Parathyroid adenoma (tissue), 2 donors: ENCODE results near the gene ERICH4.
"Not testable (repeated sequence)": the region's sequence is repeated elsewhere in the genome, so short reads cannot be mapped to it uniquely, and the experiment has no call there.

Experiments used
- H2AFZ ChIP-seq: fragments of 300-600 bp; sonication (generic); one replicate; pipeline ENCODE4 v1.7.0; 2017; ENCODE audit warnings: antibody characterized with exemption, mild to moderate bottlenecking
- H3K27ac ChIP-seq: fragments of 300-600 bp; sonication (generic); one replicate; pipeline ENCODE4 v1.7.0; 2017
- H3K27me3 ChIP-seq: fragments of 300-600 bp; sonication (generic); one replicate; pipeline ENCODE4 v1.7.0; 2017; ENCODE audit warnings: low read length; ENCODE audit not compliant: control insufficient read depth, insufficient read depth
- H3K36me3 ChIP-seq: fragments of 300-600 bp; sonication (generic); one replicate; pipeline ENCODE4 v1.7.0; 2017; ENCODE audit warnings: low read length; ENCODE audit not compliant: control insufficient read depth, insufficient read depth
- H3K4me1 ChIP-seq: fragments of 300-600 bp; sonication (generic); one replicate; pipeline ENCODE4 v1.7.0; 2017; ENCODE audit warnings: control low read depth
- H3K4me2 ChIP-seq: fragments of 300-600 bp; sonication (generic); one replicate; pipeline ENCODE4 v1.7.0; 2017; ENCODE audit warnings: low read length
- H3K4me3 ChIP-seq: fragments of 300-600 bp; sonication (generic); one replicate; pipeline ENCODE4 v1.7.0; 2017; ENCODE audit warnings: low read depth, low read length
- H3K79me2 ChIP-seq: fragments of 300-600 bp; sonication (generic); one replicate; pipeline ENCODE4 v1.7.0; 2017; ENCODE audit warnings: control low read depth
- H3K9ac ChIP-seq: fragments of 300-600 bp; sonication (generic); one replicate; pipeline ENCODE4 v1.7.0; 2017; ENCODE audit warnings: mild to moderate bottlenecking
- H3K9me3 ChIP-seq: fragments of 300-600 bp; sonication (generic); one replicate; pipeline ENCODE4 v1.7.0; 2017; ENCODE audit warnings: low read length; ENCODE audit not compliant: control insufficient read depth
- TF ChIP-seq, protein P1 (sequence below): fragments of 300-600 bp; sonication (generic); IDR thresholded peaks from one replicate; pipeline ENCODE4 v1.7.0; 2017; ENCODE audit warnings: antibody characterized with exemption, mild to moderate bottlenecking
- donor health status: primary hyperparathyroidism.

ERICH4 gene

GRCh38 chr19:41403181-41403970, 39.6 kb upstream of the ERICH4 start:
- H3K36me3 ChIP-seq = no peaks in the 10 kb centered on the region
- no peak overlapping the region for H2AFZ ChIP-seq
- H3K4me1 ChIP-seq = peaks cover 24% of the 10 kb centered on the region
- peaks cover 29% of the 10 kb centered on the region for H3K79me2 ChIP-seq
- peak overlapping the region; percentile 62 for H3K4me2 ChIP-seq
- H3K27ac ChIP-seq = peak overlapping the region; percentile 85
- TF ChIP-seq, protein P1, sequence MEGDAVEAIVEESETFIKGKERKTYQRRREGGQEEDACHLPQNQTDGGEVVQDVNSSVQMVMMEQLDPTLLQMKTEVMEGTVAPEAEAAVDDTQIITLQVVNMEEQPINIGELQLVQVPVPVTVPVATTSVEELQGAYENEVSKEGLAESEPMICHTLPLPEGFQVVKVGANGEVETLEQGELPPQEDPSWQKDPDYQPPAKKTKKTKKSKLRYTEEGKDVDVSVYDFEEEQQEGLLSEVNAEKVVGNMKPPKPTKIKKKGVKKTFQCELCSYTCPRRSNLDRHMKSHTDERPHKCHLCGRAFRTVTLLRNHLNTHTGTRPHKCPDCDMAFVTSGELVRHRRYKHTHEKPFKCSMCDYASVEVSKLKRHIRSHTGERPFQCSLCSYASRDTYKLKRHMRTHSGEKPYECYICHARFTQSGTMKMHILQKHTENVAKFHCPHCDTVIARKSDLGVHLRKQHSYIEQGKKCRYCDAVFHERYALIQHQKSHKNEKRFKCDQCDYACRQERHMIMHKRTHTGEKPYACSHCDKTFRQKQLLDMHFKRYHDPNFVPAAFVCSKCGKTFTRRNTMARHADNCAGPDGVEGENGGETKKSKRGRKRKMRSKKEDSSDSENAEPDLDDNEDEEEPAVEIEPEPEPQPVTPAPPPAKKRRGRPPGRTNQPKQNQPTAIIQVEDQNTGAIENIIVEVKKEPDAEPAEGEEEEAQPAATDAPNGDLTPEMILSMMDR = no peak
- no peak overlapping the region for H3K9ac ChIP-seq
- H3K4me3 ChIP-seq = peak overlapping the region; percentile 52
- no peaks in the 10 kb centered on the region for H3K27me3 ChIP-seq
- H3K9me3 ChIP-seq = no peaks in the 10 kb centered on the region

GRCh38 chr19:41405776-41406175, 37.2 kb upstream of the ERICH4 start:
- Histone ChIP-seq H3K27me3 (no peaks in the 10 kb centered on the region), H3K36me3 (no peaks in the 10 kb centered on the region), H3K4me1 (peaks cover 24% of the 10 kb centered on the region), H3K79me2 (peaks cover 20% of the 10 kb centered on the region), H3K27ac (no peak overlapping the region), H3K9me3 (no peaks in the 10 kb centered on the region), H3K9ac (no peak overlapping the region), H3K4me3 (no peak overlapping the region), H3K4me2 (no peak overlapping the region), H2AFZ (no peak overlapping the region)
- TF ChIP-seq, protein P1 = no peak

GRCh38 chr19:41407271-41407670, 35.7 kb upstream of the ERICH4 start:
- Histone ChIP-seq H3K4me1 (peaks cover 32% of the 10 kb centered on the region), H3K9ac (no peak overlapping the region), H3K9me3 (no peaks in the 10 kb centered on the region), H3K79me2 (peaks cover 10% of the 10 kb centered on the region), H3K4me3 (no peak overlapping the region), H2AFZ (no peak overlapping the region), H3K36me3 (no peaks in the 10 kb centered on the region), H3K4me2 (no peak overlapping the region), H3K27me3 (no peaks in the 10 kb centered on the region), H3K27ac (no peak overlapping the region)
- TF ChIP-seq, protein P1 = no peak

DNA sequence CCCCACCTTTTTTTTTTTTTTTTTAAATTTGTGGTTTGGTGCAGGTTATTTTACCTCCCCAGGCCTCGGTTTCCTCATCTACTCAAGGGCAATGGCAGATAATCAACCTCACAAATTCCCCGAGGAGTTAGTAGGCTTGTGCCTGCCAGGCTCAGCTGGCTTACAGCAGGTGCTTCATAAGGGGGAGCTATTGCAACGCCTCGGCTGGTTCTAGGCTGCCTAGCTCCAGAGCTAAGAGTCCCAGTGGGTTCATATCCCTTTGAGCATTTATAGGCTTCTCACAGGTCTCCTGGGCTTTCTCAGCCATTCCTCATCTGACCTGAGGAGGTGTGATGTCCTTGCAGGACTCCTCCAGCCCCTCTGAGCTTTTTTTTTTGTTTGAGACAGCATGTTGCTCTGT, 34.7 kb upstream of the ERICH4 start:
- TF ChIP-seq, protein P1 = no peak
- Histone ChIP-seq H3K36me3 (no peaks in the 10 kb centered on the region), H3K79me2 (peaks cover 10% of the 10 kb centered on the region), H3K9me3 (no peaks in the 10 kb centered on the region), H3K27me3 (no peaks in the 10 kb centered on the region), H3K9ac (no peak overlapping the region), H2AFZ (no peak overlapping the region), H3K4me3 (no peak overlapping the region), H3K27ac (no peak overlapping the region), H3K4me2 (no peak overlapping the region), H3K4me1 (peaks cover 23% of the 10 kb centered on the region)

DNA sequence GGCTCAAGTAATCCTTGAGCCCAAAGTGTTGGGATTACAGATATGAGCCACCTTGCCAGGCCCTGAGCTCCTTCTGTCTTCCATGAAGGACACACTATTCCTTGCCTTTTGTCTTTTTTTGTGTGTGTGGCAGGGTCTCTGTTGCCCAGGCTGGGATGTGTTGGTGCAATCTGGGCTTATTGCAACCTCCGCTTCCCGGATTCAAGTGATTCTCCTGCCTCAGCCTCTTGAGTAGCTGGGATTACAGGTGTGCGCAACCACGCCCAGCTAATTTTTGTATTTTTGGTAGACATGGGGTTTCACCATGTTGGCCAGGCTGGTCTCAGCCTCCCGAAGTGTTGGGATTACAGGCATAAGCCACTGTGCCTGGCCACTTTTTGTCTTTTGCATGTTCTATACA, 34.1 kb upstream of the ERICH4 start:
- not testable (repeated sequence) for H3K27ac ChIP-seq, H3K9ac ChIP-seq
- H3K4me2 ChIP-seq = peak overlapping the region; percentile 0

More for the DNA sequence above, 34.1 kb upstream of the ERICH4 start:
- H3K9me3 ChIP-seq, H3K27me3 ChIP-seq, H2AFZ ChIP-seq, H3K4me3 ChIP-seq, H3K36me3 ChIP-seq: not testable (repeated sequence)
- H3K4me1 ChIP-seq = peaks cover 23% of the 10 kb centered on the region
- peaks cover 10% of the 10 kb centered on the region for H3K79me2 ChIP-seq
